Stimulated activated CD8-positive, alpha-beta memory T cell treated with anti-CD3 and anti-CD28 coated beads, Interleukin-15, amount 100 ng/mL, for 48 hours (primary cell): ENCODE measurements around the gene POLD1.
A peak's percentile ranks its signal among the peaks of the same experiment; 100 is the strongest.
"Not testable (repeated sequence)": the region's sequence is repeated elsewhere in the genome, so short reads cannot be mapped to it uniquely, and the experiment has no call there.

Experiments used
- DNase-seq, 2 donors: peaks; one replicate each; pipeline ENCODE4 v3.0.0-alpha.2; 2020; ENCODE audit warnings: low read depth in 2 of 2

The POLD1 gene

DNA sequence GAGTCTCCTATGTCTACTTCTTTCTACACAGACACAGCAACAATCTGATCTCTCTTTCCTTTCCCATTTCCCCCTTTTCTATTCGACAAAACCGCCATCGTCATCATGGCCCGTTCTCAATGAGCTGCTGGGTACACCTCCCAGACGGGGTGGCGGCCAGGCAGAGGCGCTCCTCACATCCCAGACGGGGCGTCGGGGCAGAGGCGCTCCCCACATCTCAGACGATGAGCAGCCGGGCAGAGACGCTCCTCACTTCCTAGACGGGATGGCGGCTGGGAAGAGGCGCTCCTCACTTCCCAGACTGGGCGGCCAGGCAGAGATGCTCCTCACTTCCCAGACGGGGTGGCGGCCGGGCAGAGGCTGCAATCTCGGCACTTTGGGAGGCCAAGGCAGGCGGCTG, 6.8 kb downstream of the POLD1 start:
- not testable (repeated sequence) for DNase-seq

DNA sequence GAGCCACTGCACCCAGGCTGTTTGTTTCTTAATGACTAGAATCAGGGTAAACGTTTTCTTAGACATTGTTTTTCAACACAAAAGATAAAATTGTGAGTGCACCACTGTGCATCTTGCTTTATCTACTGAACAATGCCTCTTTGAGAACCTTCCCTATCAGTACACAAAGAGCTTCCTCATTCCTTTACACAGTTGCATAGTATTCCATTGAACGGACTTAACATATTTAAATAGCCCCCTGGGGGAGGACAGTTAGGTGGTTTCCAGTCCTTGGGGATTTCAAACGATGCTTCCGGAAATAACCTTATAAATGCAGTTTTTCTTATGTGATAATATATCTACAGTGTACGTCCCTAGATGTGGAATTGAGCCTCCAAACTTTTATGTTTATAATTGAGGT, 8.6 kb downstream of the POLD1 start:
- no peak for DNase-seq

DNA sequence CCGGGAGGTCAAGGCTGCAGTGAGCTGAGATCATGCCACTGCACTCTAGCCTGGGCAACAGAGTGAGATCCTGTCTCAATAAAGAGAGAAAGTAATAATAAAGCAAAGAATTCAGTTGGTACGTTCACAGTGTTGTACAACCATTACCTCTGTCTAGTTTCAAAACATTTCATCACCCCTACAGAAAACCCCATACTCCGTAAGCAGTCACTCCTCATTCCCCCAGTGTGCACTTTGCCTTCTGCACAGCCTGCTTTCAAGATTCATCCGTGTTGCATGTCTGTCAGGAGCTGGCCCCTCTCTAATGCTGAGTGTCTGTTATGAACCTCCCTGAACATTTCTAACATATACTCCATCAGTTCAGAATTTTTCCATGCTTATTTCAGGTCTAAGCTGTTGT, 9.4 kb downstream of the POLD1 start:
- no peak for DNase-seq

DNA sequence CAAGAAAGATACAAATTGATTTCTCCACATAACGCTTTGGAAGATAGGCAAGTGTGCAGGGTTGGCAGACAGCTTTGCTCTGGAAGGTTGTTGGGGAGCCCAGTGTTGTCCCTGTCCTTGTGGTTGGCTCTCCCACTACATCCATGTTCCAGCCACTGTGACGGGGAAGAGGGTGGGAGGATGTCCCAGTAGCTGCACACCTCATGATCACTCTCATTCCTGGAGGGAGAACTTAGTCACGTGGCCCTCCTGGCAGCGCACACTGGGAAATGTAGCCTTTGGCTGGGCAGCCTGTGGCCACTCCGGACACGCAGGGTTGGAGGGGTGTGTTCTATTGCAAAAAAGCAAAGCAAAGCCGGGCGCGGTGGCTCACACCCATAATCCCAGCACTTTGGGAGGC, 9.9 kb downstream of the POLD1 start:
- DNase-seq: no peak

DNA sequence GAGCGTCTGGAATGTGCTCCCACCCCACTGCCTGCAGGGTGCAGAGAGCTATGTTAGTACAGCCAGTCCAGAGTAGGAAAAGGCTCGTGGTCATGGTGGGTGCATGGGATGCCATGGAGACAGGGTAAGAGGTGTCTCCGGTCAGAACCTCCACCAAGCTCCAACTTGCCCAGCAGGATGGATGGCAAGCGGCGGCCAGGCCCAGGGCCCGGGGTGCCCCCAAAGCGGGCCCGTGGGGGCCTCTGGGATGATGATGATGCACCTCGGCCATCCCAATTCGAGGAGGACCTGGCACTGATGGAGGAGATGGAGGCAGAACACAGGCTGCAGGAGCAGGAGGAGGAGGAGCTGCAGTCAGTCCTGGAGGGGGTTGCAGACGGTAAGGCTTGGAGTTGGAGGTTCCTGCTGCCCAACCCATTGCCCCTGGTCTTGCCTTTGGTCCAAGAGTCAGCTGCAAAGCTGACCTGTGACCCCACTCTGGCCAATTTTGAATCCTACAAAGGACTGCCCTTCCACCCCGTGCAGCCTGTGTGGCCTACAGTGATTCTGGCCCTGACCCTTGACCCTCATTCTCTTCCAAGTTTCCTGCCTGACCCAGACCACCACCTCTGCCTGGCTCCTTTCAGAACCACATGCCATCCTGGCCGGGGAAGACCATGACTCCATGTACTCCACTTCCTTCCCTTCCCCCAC, 14.7 kb downstream of the POLD1 start:
- no peak for DNase-seq

DNA sequence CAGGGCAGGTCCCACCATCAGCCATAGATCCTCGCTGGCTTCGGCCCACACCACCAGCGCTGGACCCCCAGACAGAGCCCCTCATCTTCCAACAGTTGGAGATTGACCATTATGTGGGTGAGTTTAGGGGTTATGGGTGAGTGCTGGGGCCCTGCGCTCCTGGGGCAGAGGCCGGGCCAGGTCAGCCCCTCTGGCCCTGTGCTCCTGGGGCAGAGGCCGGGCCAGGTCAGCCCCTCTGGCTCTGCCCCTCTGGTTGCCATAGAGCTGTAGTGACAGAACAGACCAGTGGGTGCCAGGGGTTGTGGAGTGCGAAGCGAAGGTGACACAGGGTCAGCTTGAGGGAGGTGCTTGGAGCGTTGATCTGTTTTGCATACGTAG, 15.2 kb downstream of the POLD1 start:
- DNase-seq: no peak

DNA sequence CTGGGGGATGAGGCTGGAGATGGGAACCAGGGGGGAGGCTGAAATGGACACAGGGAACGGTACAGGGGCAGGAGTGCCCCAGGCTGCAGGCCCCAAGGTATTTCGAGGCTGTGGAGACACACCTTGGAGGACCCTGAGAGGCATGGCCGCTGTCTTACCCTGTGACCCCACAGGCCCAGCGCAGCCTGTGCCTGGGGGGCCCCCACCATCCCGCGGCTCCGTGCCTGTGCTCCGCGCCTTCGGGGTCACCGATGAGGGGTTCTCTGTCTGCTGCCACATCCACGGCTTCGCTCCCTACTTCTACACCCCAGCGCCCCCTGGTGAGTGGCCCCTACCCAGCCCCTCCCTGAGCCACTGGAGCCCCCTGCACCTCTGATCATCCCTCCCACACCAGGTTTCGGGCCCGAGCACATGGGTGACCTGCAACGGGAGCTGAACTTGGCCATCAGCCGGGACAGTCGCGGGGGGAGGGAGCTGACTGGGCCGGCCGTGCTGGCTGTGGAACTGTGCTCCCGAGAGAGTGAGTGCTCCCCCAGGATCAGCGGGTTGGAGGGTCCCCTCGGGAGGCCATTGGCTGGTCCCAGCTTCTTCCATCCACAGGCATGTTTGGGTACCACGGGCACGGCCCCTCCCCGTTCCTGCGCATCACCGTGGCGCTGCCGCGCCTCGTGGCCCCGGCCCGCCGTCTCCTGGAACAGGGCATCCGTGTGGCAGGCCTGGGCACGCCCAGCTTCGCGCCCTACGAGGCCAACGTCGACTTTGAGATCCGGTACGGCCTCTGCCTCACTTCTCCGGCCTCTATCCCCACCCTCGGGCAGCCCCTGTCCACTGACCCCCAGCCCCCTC, 17.7 kb downstream of the POLD1 start:
- no peak for DNase-seq

DNA sequence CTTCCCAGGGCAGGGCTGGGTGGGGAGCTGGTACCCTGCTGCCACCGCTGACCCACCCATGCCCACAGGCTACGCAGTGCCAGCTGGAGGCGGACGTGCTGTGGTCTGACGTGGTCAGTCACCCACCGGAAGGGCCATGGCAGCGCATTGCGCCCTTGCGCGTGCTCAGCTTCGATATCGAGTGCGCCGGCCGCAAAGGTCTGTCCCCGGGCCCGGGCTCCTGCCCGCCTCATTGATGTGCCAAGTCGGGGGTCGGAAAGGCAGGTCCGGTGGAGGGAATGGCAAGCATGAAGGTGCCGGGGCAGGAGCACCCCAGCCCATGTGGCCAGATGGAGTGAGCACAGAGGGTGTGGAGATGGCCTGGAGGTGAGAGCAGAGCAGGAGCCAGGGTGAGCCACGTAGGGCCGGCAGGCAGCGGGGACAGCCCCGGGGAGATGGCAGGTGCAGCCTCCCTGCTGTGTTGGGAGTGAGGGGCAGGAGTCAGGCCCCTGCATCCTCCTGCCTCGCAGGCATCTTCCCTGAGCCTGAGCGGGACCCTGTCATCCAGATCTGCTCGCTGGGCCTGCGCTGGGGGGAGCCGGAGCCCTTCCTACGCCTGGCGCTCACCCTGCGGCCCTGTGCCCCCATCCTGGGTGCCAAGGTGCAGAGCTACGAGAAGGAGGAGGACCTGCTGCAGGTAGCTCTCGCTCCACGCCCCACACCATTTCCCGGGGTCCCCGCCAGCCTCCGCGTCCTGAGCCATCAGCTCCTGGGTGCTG, 18.6 kb downstream of the POLD1 start:
- DNase-seq: no peak

DNA sequence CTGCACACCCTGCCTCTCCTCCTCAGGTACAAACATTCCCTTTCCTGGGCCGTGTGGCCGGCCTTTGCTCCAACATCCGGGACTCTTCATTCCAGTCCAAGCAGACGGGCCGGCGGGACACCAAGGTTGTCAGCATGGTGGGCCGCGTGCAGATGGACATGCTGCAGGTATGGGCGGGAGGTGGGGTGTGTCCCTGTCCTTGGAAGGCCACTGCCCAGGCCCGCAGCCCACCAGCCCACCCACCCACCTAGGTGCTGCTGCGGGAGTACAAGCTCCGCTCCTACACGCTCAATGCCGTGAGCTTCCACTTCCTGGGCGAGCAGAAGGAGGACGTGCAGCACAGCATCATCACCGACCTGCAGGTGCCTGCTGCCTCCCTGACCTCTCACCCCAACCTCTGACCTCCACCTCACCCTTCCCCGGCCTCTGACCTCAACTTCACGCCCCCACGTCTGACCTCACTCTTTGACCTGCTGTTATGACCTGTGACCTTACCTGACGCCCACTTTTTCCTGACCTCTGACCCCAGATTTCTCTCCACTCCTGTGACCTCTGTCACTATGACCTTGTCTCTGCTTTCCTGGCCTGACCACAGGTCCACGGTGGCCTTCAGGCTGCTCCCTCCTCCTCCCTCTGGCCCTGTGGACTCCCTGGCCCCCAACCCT, 22.1 kb downstream of the POLD1 start:
- no peak for DNase-seq

DNA sequence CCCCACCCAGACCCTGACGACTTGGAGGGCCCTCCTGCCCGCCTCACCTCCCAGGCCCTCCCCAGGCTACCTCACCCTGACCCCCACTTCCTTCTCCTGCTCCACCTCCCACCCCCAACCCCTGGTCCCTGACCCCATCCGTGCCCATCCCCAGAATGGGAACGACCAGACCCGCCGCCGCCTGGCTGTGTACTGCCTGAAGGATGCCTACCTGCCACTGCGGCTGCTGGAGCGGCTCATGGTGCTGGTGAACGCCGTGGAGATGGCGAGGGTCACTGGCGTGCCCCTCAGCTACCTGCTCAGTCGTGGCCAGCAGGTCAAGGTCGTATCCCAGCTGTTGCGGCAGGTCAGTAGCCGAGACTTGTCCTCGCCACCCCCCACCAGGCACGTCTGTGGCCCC, 22.7 kb downstream of the POLD1 start:
- DNase-seq: no peak

DNA sequence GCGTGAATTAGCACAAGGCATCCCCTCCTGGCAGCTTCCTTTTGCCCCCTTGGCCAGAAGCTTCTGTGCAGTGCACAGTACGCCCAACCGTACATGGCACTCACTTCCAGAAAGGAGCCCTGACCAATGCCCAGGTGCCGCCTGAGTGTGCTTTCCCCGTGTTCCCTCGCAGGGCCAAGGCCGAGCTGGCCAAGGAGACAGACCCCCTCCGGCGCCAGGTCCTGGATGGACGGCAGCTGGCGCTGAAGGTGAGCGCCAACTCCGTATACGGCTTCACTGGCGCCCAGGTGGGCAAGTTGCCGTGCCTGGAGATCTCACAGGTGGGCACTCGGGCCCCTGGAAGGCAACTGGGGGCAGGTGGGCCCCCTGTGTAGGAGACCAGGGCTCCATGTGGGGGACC, 25.2 kb downstream of the POLD1 start:
- DNase-seq: no peak

DNA sequence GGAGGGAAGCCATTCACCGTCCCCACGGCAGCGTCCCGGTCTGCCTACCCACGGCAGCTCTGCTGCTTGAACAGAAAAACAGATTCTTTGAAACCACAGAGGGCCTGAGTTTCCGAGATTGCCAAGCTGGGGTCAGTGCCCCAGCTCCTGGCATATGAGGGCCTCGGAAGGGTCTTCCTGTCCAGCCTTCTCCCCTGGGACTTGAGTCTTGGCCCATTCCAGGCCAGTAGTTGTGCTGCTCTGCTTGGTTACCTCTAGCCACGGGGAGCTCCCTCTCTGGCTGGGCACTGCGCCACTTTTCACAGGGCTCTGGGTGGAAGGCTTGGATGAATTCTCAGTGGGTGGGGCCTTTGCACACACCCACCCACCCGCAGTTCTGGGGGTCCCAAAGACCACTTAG, 26.0 kb downstream of the POLD1 start:
- no peak for DNase-seq

DNA sequence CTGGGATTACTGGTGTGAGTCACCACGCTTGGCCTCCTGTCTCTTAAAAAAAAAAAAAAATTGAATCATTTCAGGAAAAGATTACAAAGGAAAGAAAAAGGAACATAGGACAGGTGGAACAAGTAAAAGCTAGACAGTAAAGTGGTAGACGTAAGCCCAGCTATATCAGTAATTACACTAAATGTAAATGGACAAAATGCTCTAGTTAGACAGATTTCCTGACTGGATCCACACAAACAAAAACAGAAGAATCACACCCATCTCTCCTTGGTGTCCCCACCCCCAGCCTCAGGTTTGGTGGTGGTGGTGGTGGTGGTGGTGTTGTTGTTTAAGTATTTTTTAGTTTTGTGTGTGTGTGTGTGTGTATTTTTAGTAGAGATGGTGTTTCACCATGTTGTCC, 28.3 kb downstream of the POLD1 start:
- DNase-seq: no peak

DNA sequence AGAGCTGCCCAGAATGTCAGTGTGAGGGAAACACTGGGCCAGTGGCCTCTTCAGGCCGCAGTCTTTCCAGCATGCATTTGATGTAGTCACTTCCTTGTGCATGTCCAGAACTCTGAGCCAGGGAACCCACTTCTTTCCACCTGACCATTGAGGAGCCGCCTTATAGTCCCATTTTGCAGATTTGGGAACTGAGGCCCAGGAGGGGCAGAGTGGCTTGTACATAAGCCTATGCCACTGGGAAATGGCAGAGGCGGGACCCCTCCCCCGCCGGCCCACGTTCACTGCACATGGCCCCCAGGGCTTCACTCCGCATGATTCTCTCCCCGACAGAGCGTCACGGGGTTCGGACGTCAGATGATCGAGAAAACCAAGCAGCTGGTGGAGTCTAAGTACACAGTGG, 28.9 kb downstream of the POLD1 start:
- DNase-seq: no peak

DNA sequence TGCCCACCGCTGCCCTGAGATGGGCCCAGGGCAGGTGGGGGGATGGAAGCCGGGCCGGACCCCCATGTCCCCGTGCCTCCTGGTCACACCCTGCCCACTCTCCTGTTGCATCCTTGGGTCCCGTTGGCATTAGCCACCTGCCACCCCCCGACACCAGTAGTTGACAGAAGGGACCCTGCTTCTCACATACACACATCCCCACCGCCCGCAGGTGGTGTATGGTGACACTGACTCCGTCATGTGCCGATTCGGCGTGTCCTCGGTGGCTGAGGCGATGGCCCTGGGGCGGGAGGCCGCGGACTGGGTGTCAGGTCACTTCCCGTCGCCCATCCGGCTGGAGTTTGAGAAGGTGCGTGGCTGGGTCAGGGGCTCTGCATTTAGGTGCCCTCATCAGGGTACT, 29.4 kb downstream of the POLD1 start:
- no peak for DNase-seq

DNA sequence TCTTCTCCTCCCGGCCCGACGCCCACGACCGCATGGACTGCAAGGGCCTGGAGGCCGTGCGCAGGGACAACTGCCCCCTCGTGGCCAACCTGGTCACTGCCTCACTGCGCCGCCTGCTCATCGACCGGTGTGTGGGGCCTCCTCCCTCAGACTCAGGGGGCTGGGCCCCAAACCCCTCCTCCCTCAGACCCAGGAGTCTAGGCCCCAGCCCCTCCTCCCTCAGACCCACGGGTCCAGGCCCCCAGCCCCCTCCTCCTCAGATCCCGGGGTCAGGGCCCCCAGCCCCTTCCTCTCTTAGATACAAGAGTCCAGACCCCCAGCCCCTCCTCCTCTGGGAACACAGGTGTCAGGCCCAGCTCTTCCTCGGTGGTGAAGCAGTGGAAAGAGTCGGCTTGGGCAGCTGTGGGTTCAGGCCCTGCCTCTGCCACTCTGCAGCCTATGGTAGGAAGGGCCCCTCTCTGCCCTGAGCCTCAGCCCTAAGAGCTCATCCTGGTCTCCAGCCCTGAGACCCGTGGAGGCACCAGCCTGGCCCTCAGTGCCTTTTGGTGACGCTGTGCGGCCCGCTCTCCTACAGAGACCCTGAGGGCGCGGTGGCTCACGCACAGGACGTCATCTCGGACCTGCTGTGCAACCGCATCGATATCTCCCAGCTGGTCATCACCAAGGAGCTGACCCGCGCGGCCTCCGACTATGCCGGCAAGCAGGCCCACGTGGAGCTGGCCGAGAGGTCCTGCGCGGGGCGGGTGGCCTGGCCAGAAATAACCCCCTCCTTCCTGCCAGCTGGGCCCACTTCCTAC, 30.9 kb downstream of the POLD1 start:
- DNase-seq: peak; percentile 60 to 66

DNA sequence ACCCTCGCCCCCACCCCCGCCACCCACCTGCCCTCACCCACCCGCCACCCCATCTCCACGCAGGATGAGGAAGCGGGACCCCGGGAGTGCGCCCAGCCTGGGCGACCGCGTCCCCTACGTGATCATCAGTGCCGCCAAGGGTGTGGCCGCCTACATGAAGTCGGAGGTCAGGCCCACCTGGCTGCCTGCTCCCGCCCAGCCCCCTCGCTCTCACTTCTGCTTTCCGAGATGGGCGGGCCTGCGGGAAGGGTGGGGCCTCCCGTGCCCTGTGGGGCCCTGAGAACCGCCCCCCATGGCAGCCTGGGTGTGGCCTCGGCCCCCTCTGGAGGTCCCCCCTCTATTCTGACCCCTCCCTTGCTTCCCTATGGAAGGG, 31.5 kb downstream of the POLD1 start:
- DNase-seq: no peak

DNA sequence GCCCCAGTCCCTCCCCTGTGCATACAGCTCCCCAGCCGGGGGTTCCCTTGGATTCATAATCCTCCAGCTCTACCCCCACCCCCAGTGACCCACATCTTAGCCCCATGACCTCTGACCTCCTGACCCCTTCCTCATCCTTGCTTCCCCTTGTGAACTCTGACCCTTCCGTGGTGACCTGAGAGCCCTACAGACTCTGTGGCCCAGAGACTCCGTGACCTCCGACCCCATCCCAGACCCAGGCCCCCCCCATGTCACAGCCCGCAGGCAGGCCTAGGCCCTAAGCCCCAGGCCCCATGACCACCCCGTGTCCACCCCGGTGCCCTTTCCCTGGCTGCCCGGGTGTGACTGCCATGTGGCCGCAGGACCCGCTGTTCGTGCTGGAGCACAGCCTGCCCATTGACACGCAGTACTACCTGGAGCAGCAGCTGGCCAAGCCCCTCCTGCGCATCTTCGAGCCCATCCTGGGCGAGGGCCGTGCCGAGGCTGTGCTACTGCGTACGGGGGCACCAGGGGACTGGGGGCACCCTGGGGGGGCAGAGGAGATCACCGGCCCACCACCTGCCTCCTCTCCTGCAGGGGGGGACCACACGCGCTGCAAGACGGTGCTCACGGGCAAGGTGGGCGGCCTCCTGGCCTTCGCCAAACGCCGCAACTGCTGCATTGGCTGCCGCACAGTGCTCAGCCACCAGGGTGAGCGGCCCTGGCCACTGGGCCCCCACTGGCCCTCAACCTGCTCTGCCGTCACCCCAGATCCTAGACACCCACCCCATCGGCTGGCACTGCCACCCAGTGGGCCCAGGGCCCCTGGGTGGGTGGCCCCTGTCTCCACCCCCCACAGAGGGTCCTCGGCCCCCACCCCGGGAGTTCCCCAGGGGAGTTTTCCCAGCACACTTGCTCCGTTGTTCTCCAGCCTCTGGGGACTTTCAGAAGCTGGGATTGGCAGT, 32.2 kb downstream of the POLD1 start:
- DNase-seq: no peak

DNA sequence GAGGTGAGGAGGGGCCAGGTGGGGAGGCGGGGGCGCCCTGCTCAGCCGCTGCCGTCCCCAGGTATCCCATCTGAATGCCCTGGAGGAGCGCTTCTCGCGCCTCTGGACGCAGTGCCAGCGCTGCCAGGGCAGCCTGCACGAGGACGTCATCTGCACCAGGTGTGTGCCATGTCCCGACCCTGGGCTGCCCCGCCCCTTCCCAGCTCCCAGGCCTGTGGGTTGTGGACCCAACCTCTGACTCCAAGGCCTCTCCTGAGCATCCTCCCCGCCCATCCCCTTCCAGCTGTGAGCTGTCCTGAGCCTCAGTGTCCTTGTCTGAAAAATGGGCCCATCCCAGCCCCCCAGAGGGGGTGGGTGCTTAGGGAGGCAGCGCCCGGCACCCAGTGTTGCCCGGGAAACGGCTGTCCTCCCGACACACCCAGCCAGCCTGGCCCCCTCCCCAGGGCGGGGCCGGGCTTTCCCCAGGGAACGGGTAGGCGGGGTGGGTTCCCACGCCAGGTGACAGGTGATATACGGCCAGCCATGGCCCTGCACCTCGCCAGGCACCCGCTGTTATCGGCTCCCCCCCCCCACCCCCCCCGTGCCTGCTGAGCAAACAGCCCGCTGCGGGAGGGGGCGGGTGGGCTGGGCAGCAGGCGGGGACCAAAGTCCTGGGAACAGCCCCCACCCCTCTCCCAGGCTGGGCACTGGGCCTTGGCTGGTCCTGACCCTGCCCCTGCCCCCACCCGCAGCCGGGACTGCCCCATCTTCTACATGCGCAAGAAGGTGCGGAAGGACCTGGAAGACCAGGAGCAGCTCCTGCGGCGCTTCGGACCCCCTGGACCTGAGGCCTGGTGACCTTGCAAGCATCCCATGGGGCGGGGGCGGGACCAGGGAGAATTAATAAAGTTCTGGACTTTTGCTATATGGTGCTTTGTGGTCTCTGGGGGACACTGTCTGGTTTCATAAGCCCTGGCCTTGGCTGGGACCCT, 33.2 kb downstream of the POLD1 start:
- DNase-seq: no peak
